ENCODE results near the gene CHCT1. TPM values are rescaled to one million over a fixed set of nuclear protein-coding genes. Genes with fewer than 3 reads are reported as not detected.
"Not testable (repeated sequence)": the region's sequence is repeated elsewhere in the genome, so short reads cannot be mapped to it uniquely, and the experiment has no call there.

The CHCT1 gene
- under 1 TPM in 1 of 4 donors, not detected in 3; 0.10 TPM for polyA plus RNA-seq (ENCODE audit: insufficient read length in 4 of 4)

GRCh38 chr17:60422162-60422665 lies at the start of gene CHCT1:
CHCT1 (plus strand) TSS chr17:60422489; CDS start chr17:60422593, 104 bp downstream.
- DNase-seq (ENCODE audit: low read depth in 4 of 4, low spot score in 3 of 4): no peak

- no peak for DNase-seq (ENCODE audit: low read depth in 4 of 4, low spot score in 3 of 4)
These were observed 49.4 kb upstream of the CHCT1 start for GRCh38 chr17:60372790-60373483.

DNA sequence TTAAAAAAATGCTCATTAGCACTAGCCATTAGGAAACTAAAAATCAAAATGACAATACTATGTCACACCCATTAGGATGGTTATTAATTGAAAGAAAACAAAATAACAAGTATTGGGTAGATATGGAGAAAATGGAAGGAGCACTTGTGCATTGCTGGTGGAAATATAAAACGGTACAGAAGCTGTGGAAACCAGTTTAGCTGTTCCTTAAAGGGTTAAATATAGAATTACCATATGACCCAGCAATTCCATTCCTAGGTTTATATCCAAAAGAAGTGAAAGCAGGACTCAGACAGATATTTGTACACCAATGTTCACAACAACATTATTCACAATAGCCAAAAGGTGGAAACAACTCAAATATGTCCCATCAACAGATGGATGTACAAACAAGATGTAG lies 44.1 kb upstream of the CHCT1 start:
- DNase-seq (ENCODE audit: low read depth in 4 of 4, low spot score in 3 of 4): not testable (repeated sequence)

GRCh38 chr17:60379461-60379860 lies 42.8 kb upstream of the CHCT1 start:
- DNase-seq (ENCODE audit: low read depth in 4 of 4, low spot score in 3 of 4): not testable (repeated sequence)

GRCh38 chr17:60381958-60382357 lies 40.3 kb upstream of the CHCT1 start:
- no peak for DNase-seq (ENCODE audit: low read depth in 4 of 4, low spot score in 3 of 4)

DNA sequence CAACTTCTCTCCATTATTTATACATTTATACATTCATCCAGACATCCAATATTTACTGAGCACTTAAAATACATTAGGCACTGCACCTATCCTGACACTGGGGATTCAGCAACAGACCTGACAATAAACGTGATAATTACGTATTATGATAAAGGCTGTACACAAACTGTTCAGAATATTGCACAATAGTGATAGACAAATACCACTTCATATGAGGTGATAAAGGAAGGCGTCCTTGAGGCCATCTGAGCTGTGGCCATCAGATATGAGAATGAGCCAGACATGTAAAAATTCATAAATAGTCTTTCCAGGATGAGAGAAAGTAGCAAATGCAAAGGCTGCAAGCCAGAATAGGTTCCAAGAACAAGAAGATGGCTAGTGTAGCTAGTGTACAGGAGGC lies 38.9 kb upstream of the CHCT1 start:
- DNase-seq (ENCODE audit: low read depth in 4 of 4, low spot score in 3 of 4): no peak

GRCh38 chr17:60384921-60385320 lies 37.4 kb upstream of the CHCT1 start:
- not testable (repeated sequence) for DNase-seq (ENCODE audit: low read depth in 4 of 4, low spot score in 3 of 4)

DNA sequence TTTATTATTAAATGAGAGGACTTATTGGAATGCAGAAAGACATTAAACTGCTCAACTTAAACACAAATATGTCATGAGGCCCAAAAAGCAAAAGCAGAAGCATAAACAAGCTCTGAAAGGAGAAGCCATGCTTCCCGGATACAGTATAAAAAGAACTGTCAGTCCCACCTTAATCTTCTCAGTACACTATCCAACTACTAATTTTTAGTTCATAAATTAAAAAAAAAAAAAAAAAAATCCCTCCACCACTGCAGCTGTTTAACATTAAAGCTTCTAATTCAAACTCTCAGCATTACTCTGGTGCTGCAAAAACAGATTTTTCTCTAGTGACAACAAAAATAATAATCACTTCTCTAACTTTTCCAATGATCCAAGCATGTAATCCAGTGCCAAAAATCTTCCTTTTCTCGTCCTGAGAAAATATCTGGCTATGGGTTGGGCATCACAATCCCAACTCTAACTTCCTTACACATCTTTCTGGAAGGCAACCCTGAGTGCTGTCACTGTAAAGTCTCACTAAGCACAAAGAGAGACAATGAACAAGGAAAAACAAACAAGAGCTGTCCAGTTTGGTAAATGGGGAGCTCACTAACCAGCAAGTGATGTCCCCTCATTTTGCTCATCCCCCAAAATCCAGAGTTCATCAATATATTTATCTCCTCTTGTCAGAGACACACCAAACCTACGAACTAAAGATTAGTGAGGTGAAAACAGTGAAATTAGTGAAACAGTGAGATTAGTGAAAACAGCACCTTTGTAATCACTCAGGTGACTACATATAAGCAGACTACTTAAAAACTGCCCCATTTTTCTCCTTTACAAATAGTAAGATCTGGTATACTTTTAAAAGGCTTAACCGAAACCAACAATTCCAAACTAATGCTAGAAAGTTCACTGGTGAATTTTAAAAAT lies 35.9 kb upstream of the CHCT1 start:
- no peak for DNase-seq (ENCODE audit: low read depth in 4 of 4, low spot score in 3 of 4)

GRCh38 chr17:60387666-60388065 lies 34.6 kb upstream of the CHCT1 start:
- DNase-seq (ENCODE audit: low read depth in 4 of 4, low spot score in 3 of 4): no peak

GRCh38 chr17:60388742-60389141 lies 33.5 kb upstream of the CHCT1 start:
- no peak for DNase-seq (ENCODE audit: low read depth in 4 of 4, low spot score in 3 of 4)

DNA sequence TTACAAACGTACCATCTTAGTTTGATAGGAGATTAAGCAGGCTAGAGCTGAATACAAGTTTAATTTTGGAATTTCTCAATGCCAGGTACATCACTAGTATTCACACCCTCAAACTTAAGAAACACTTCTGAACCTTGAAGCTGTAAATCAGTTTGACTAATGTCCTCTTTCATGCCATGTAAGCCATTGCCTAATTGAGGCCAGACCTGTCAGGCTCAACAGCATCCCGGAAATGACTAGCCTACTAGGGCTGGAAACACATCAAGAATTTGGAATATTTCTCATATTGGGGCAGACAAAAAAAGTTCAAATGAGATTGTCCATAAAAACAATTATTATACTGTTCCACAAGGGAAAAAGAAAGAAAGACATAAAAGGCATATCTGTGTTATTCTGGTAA lies 32.1 kb upstream of the CHCT1 start:
- no peak for DNase-seq (ENCODE audit: low read depth in 4 of 4, low spot score in 3 of 4)

GRCh38 chr17:60390925-60391470 lies 31.3 kb upstream of the CHCT1 start:
- no peak for DNase-seq (ENCODE audit: low read depth in 4 of 4, low spot score in 3 of 4)

DNA sequence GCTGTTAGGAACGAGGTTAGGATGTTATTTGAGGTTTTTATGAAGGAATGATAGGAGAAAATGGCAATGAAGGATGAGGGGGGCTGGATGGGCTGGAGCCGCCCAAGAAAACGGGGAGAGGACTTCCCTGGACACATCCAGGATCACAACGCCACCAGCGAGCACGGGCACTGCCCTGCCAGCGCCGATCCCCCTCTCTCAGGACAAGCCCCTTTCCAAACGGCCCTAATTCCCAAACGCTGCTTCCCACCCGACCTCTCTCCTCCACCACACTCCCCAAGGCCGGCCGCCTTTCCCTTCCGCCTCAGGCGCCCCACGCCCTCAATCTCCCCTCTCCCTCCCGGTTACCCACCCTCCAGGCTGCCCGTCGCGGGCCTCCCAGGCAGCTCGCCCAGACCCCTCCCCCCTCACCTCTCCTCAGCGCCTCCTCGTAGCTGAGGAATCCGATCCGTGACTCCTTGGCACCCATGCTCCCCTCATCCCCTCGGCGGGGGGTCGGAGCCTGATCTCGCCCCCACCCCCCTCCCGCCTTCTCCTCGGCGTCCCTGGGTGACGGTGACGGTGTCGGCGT lies 30.7 kb upstream of the CHCT1 start:
- DNase-seq (ENCODE audit: low read depth in 4 of 4, low spot score in 3 of 4): peak in 2 of 4 donors; percentile 39 to 65

DNA sequence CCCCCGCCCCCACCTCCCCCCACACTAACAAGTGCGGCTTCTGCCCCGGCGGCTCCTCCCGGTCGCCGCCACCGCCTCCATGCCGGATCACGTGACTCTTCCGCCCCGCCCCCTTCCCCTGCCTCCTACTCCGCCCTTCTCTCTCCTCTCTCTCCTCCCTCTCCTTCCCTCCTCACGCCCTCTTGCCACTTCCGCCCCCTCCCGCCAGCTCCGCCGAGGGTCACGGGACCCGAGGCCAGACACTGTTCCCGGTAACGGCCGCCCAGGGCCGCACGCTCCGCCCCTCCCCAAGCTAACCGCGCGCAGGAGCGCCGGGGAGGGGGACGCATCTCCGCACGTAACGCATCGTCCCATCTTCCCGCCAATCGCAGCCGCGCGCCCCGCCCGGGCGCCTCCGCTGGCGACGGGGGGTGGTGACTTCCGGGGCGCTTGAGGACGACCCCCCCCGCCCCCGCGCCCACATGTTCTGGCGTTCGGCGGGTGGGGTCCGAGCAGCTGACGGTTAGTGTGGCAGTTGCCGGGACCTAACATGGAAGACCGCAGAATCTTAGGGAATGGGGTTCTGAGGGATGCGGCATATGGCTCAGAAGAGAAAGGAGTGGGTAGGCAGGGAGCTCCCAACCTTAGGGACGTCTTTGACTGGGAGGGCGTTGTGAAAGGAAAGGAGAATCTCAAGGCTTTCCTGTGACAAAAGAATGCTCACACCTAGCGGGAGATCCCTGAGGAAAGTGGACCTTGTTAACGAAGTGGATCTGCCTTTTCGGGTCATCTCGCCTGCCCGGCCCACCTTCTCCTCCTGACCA lies 30.0 kb upstream of the CHCT1 start, which contains the start of gene USP32:
Gene USP32, minus strand, starts transcription at position 92 of the 803 bp plus-strand sequence. CDS start 194 bp downstream, outside the sequence.
- DNase-seq (ENCODE audit: low read depth in 4 of 4, low spot score in 3 of 4): peak; percentile 90 to 94 (median 92)

- DNase-seq (ENCODE audit: low read depth in 4 of 4, low spot score in 3 of 4): peak in 1 of 4 donors; percentile 59
These were observed 29.2 kb upstream of the CHCT1 start for GRCh38 chr17:60392845-60393702.

GRCh38 chr17:60393840-60394723 lies 28.2 kb upstream of the CHCT1 start:
- no peak for DNase-seq (ENCODE audit: low read depth in 4 of 4, low spot score in 3 of 4)

GRCh38 chr17:60395508-60396065 lies 26.7 kb upstream of the CHCT1 start:
- no peak for DNase-seq (ENCODE audit: low read depth in 4 of 4, low spot score in 3 of 4)

- no peak for DNase-seq (ENCODE audit: low read depth in 4 of 4, low spot score in 3 of 4)
These were observed 25.9 kb upstream of the CHCT1 start for GRCh38 chr17:60396412-60396811.

Measured in right renal pelvis (tissue), 4 donors.